ENCODE data around the gene ATM.

ATM gene

DNA sequence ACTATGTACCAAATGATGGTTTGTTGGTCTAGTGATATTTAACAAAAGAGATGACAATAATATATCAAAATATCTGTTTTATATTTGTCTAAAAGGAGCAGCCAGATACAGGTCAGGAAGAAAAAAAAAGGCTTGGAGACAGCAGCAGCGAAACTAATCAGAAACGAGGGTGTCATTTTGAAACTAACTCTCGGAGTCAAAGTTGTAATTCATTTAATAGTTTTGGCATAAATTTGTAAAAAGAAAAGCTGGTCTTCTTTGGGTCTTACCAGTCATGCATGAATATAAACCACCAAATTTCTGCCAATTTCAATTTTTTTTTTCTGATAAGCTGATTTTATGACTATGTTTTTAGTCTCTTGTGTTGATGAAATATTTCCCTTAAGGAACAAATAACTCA, 26.0 kb upstream of the ATM start:
- TF ChIP-seq, protein P1, sequence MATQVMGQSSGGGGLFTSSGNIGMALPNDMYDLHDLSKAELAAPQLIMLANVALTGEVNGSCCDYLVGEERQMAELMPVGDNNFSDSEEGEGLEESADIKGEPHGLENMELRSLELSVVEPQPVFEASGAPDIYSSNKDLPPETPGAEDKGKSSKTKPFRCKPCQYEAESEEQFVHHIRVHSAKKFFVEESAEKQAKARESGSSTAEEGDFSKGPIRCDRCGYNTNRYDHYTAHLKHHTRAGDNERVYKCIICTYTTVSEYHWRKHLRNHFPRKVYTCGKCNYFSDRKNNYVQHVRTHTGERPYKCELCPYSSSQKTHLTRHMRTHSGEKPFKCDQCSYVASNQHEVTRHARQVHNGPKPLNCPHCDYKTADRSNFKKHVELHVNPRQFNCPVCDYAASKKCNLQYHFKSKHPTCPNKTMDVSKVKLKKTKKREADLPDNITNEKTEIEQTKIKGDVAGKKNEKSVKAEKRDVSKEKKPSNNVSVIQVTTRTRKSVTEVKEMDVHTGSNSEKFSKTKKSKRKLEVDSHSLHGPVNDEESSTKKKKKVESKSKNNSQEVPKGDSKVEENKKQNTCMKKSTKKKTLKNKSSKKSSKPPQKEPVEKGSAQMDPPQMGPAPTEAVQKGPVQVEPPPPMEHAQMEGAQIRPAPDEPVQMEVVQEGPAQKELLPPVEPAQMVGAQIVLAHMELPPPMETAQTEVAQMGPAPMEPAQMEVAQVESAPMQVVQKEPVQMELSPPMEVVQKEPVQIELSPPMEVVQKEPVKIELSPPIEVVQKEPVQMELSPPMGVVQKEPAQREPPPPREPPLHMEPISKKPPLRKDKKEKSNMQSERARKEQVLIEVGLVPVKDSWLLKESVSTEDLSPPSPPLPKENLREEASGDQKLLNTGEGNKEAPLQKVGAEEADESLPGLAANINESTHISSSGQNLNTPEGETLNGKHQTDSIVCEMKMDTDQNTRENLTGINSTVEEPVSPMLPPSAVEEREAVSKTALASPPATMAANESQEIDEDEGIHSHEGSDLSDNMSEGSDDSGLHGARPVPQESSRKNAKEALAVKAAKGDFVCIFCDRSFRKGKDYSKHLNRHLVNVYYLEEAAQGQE (IDR thresholded peaks at IDR 0.05; ENCODE audit: insufficient replicate concordance, low read depth) = no peak
- TF ChIP-seq SPI1 (IDR thresholded peaks at IDR 0.05; ENCODE audit: borderline replicate concordance, low read depth) (no peak), POLR2AphosphoS5 (IDR thresholded peaks at IDR 0.05; ENCODE audit: low read depth) (no peak), GABPA (IDR thresholded peaks at IDR 0.05; ENCODE audit: low read depth) (no peak)
- TF ChIP-seq, protein P2, sequence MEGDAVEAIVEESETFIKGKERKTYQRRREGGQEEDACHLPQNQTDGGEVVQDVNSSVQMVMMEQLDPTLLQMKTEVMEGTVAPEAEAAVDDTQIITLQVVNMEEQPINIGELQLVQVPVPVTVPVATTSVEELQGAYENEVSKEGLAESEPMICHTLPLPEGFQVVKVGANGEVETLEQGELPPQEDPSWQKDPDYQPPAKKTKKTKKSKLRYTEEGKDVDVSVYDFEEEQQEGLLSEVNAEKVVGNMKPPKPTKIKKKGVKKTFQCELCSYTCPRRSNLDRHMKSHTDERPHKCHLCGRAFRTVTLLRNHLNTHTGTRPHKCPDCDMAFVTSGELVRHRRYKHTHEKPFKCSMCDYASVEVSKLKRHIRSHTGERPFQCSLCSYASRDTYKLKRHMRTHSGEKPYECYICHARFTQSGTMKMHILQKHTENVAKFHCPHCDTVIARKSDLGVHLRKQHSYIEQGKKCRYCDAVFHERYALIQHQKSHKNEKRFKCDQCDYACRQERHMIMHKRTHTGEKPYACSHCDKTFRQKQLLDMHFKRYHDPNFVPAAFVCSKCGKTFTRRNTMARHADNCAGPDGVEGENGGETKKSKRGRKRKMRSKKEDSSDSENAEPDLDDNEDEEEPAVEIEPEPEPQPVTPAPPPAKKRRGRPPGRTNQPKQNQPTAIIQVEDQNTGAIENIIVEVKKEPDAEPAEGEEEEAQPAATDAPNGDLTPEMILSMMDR (IDR thresholded peaks at IDR 0.05; ENCODE audit: insufficient read depth, low read length) = no peak
- no peak for DNase-seq (ENCODE audit: low read depth in 1 of 2, low spot score in 1 of 2)
- Histone ChIP-seq H3K4me3 (replicated peaks; ENCODE audit: insufficient read depth, low read length) (no peak overlapping the region), H3K27me3 (ENCODE audit: insufficient read depth, poor library complexity, severe bottlenecking) (no peaks in the 10 kb centered on the region), H3K27ac (replicated peaks) (no peak overlapping the region)

DNA sequence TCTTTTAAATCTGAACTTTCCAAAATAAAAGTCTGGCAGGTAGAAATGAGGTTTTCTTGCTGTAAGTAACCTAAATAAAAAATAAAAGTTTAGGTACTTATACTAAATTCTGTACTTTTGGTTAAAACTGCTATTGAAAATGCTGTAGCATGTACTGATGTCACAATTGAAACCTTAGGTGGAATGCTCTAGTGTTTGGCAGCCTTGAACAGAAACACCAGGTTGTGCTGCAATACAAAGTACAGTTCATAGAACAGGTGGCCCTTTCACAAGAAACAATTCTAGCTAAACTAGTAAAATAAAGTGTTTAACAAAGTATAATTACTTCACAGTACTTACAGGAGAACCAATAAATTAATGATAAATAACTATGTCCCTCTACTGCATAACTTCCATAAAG, 25.5 kb upstream of the ATM start:
- DNase-seq (ENCODE audit: low read depth in 1 of 2, low spot score in 1 of 2) = no peak
- H3K27me3 ChIP-seq (ENCODE audit: insufficient read depth, poor library complexity, severe bottlenecking) = no peaks in the 10 kb centered on the region
- H3K4me3 ChIP-seq (replicated peaks; ENCODE audit: insufficient read depth, low read length) = no peak overlapping the region
- H3K27ac ChIP-seq (replicated peaks) = no peak overlapping the region
- TF ChIP-seq GABPA (IDR thresholded peaks at IDR 0.05; ENCODE audit: low read depth) = no peak
- TF ChIP-seq SPI1 (IDR thresholded peaks at IDR 0.05; ENCODE audit: borderline replicate concordance, low read depth) = no peak
- TF ChIP-seq, protein P2 (IDR thresholded peaks at IDR 0.05; ENCODE audit: insufficient read depth, low read length) = no peak
- no peak for TF ChIP-seq POLR2AphosphoS5 (IDR thresholded peaks at IDR 0.05; ENCODE audit: low read depth)
- TF ChIP-seq, protein P1 (IDR thresholded peaks at IDR 0.05; ENCODE audit: insufficient replicate concordance, low read depth) = no peak

DNA sequence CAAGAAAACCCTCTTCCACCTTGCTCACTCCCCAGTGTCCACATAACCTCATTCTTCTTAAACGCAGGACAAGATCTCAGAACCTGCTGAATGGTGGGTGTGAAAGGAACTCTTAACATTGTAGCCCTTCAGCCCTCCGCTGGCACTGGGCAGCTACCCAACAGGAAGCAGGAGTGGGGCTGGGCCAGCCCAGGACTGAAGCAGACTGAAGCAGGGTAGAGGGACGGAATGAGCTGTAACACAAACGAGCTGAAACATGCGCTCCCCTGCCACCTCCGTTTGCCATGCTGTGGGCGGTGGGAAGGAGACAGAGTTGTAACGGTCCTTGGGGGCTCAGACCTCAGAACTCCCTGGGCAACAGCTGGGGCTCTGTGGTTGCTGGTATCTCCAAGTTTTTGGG, 24.0 kb upstream of the ATM start:
- TF ChIP-seq POLR2AphosphoS5 (IDR thresholded peaks at IDR 0.05; ENCODE audit: low read depth) = no peak
- TF ChIP-seq, protein P1 (IDR thresholded peaks at IDR 0.05; ENCODE audit: insufficient replicate concordance, low read depth) = no peak
- no peak for TF ChIP-seq GABPA (IDR thresholded peaks at IDR 0.05; ENCODE audit: low read depth)
- TF ChIP-seq, protein P2 (IDR thresholded peaks at IDR 0.05; ENCODE audit: insufficient read depth, low read length) = no peak
- no peaks in the 10 kb centered on the region for H3K27me3 ChIP-seq (ENCODE audit: insufficient read depth, poor library complexity, severe bottlenecking)
- H3K4me3 ChIP-seq (replicated peaks; ENCODE audit: insufficient read depth, low read length) = no peak overlapping the region
- no peak for DNase-seq (ENCODE audit: low read depth in 1 of 2, low spot score in 1 of 2)
- no peak overlapping the region for H3K27ac ChIP-seq (replicated peaks)
